PC-9 (cell line): ENCODE data around the gene HYDIN. TPM values are rescaled to one million over a fixed set of nuclear protein-coding genes. Genes with fewer than 3 reads are reported as not detected.

Experiments used
- BruUV-seq: library from RNA; stranded (reverse); fragments of 400-500 nt; replicated peaks from 2 replicates; lab custom pipeline; 2021; lab: Mats Ljungman, UMichigan
- CTCF ChIA-PET: fragments of 300-600 bp; sonication (Branson Sonifier 250); formaldehyde crosslinking; loops from one replicate; lab custom pipeline; 2022; ENCODE audit warnings: antibody characterized with exemption; lab: Charles Lee
- POLR2A ChIA-PET: fragments of 300-600 bp; sonication (Branson Sonifier 250); formaldehyde crosslinking; loops from one replicate; lab custom pipeline; 2022; ENCODE audit warnings: antibody characterized with exemption; ENCODE audit not compliant: unreplicated experiment; lab: Charles Lee
- DNase-seq, 2 experiments: peaks; one replicate each; pipeline versions ENCODE4 v3.0.0 to v3.0.0-alpha.2; 2015 to 2022; ENCODE audit warnings: mixed read lengths in 1 of 2
- H2AFZ ChIP-seq: fragments of 200-600 bp; sonication (generic); 2 replicates; pipeline ENCODE4 v1.8.1; 2017; ENCODE audit warnings: antibody characterized with exemption
- H3F3A ChIP-seq: fragments of 200-600 bp; sonication (generic); 2 replicates; pipeline ENCODE4 v1.8.1; 2017; ENCODE audit warnings: antibody characterized with exemption, mild to moderate bottlenecking, low read depth; ENCODE audit not compliant: insufficient read depth
- H3K27ac ChIP-seq: fragments of 200-600 bp; sonication (generic); 2 replicates; pipeline ENCODE4 v1.6.1; 2016; ENCODE audit warnings: mixed run types
- H3K27me3 ChIP-seq: fragments of 200-600 bp; sonication (generic); 2 replicates; pipeline ENCODE4 v1.6.1; 2016; ENCODE audit warnings: low read depth, mixed run types; ENCODE audit not compliant: insufficient read depth
- H3K36me3 ChIP-seq: fragments of 200-600 bp; sonication (generic); 2 replicates; pipeline ENCODE4 v1.6.1; 2016; ENCODE audit warnings: low read depth, mixed run types
- H3K4me1 ChIP-seq: fragments of 200-600 bp; sonication (generic); replicated peaks from 2 replicates; pipeline ENCODE4 v1.6.1; 2016; ENCODE audit warnings: mixed run types; ENCODE audit not compliant: insufficient read depth
- H3K4me2 ChIP-seq: fragments of 200-600 bp; sonication (generic); 2 replicates; pipeline ENCODE4 v1.6.1; 2017; ENCODE audit warnings: mixed run types
- H3K4me3 ChIP-seq: fragments of 200-600 bp; sonication (generic); 2 replicates; pipeline ENCODE4 v1.6.1; 2016; ENCODE audit warnings: mixed run types
- H3K79me2 ChIP-seq: fragments of 200-600 bp; sonication (generic); 2 replicates; pipeline ENCODE4 v1.6.1; 2017; ENCODE audit warnings: low read depth, mixed run types
- H3K9me2 ChIP-seq: fragments of 200-600 bp; sonication (generic); 2 replicates; pipeline ENCODE4 v1.8.1; 2017; ENCODE audit warnings: mild to moderate bottlenecking; ENCODE audit not compliant: insufficient read depth
- H3K9me3 ChIP-seq: fragments of 200-600 bp; sonication (generic); 2 replicates; pipeline ENCODE4 v1.8.1; 2016; ENCODE audit warnings: low read depth; ENCODE audit not compliant: insufficient read depth
- H4K20me1 ChIP-seq: fragments of 200-600 bp; sonication (generic); 2 replicates; pipeline ENCODE4 v1.8.1; 2017; ENCODE audit not compliant: insufficient read depth
- EZH2 ChIP-seq: fragments of 200-600 bp; sonication (generic); IDR thresholded peaks from 2 replicates; pipeline ENCODE4 v1.8.0; 2017; ENCODE audit warnings: antibody characterized with exemption, low read depth
- intact Hi-C: fragments of 100-400 bp; cut with micrococcal nuclease; formaldehyde crosslinking; loops from one replicate; pipeline ENCODE4 v1.10.0; 2022; ENCODE audit not compliant: unreplicated experiment
- total RNA-seq: library from RNA; stranded (reverse); gene quantifications from 2 replicates; pipeline ENCODE4 v1.2.3, GENCODE V29; 2021
- TF ChIP-seq, protein P1 (sequence below): fragments of 200-600 bp; sonication (generic); conservative IDR thresholded peaks from 2 replicates; pipeline ENCODE4 v1.6.1; 2017; ENCODE audit warnings: mixed run types, antibody characterized with exemption, mild to moderate bottlenecking, moderate library complexity

Gene HYDIN
- total RNA-seq, 1 experiment from 2014 or later, result 31.0 TPM

DNA sequence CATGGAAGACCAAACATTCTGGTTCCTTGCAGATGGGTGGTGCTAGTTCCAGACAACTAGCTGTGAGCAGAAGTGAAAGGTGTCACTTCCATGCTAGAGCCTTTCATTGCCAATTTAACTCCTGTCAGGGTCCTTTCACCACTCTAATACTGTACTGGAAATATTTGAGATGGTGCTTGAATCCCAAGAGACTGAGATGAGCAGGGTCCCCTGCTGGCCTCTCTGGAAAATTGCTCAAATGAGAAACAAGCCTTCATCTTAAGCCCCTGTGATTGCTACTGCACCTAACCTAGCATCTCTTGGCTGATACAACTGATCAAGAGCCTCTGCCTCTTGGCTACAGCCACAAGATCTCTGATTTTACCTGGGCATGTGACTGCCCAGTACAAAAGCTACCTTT, 422.2 kb downstream of the HYDIN start:
- intact Hi-C loops, result no loop called here

DNA sequence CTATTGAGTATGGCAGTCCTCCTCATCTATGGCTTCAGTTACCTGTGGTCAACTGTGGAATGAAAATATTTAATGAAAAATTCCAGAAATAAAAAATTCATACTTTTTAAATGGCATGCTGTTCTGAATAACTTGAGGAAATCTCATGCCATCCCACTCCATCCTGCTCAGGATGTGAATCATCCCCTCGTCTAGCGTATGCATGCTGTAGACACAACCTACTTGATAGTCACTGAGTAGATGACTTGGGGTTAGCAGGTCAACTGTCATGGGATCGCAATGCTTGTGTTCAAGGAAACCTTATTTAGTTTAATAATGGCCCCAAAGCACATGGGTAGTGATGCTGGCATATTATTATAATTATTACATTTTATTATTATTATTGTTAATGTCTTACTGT, 424.7 kb downstream of the HYDIN start:
- no peak overlapping the region for H3K27ac ChIP-seq
- no peaks in the 10 kb centered on the region for H3K9me2 ChIP-seq
- peaks cover 5% of the 10 kb centered on the region; the same call in 1 of the 2 replicates for H3K4me1 ChIP-seq
- CTCF ChIA-PET, result no interaction called here
- H3K4me3 ChIP-seq, result no peak overlapping the region
- H2AFZ ChIP-seq, result no peak overlapping the region
- no TSS peak for BruUV-seq
- no peaks in the 10 kb centered on the region for H4K20me1 ChIP-seq
- H3K36me3 ChIP-seq, result no peaks in the 10 kb centered on the region
- TF ChIP-seq, protein P1, sequence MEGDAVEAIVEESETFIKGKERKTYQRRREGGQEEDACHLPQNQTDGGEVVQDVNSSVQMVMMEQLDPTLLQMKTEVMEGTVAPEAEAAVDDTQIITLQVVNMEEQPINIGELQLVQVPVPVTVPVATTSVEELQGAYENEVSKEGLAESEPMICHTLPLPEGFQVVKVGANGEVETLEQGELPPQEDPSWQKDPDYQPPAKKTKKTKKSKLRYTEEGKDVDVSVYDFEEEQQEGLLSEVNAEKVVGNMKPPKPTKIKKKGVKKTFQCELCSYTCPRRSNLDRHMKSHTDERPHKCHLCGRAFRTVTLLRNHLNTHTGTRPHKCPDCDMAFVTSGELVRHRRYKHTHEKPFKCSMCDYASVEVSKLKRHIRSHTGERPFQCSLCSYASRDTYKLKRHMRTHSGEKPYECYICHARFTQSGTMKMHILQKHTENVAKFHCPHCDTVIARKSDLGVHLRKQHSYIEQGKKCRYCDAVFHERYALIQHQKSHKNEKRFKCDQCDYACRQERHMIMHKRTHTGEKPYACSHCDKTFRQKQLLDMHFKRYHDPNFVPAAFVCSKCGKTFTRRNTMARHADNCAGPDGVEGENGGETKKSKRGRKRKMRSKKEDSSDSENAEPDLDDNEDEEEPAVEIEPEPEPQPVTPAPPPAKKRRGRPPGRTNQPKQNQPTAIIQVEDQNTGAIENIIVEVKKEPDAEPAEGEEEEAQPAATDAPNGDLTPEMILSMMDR, result no peak
- no peak for TF ChIP-seq EZH2
- peaks cover 5% of the 10 kb centered on the region; the same call in 1 of the 2 replicates for H3F3A ChIP-seq
- no peak for DNase-seq
- H3K79me2 ChIP-seq, result no peaks in the 10 kb centered on the region
- POLR2A ChIA-PET, result no interaction called here
- H3K9me3 ChIP-seq, result no peaks in the 10 kb centered on the region
- H3K4me2 ChIP-seq, result no peak overlapping the region
- H3K27me3 ChIP-seq, result no peaks in the 10 kb centered on the region
- intact Hi-C loops, result no loop called here

More for the DNA sequence above, 422.2 kb downstream of the HYDIN start:
- Histone ChIP-seq H4K20me1 (no peaks in the 10 kb centered on the region), H3K36me3 (no peaks in the 10 kb centered on the region), H3F3A (no peaks in the 10 kb centered on the region), H3K9me2 (no peaks in the 10 kb centered on the region), H3K4me1 (no peaks in the 10 kb centered on the region), H3K4me2 (no peak overlapping the region), H3K9me3 (no peaks in the 10 kb centered on the region), H3K79me2 (no peaks in the 10 kb centered on the region), H2AFZ (no peak overlapping the region), H3K27me3 (no peaks in the 10 kb centered on the region), H3K4me3 (no peak overlapping the region), H3K27ac (no peak overlapping the region)
- DNase-seq, result no peak
- TF ChIP-seq, protein P1, result no peak; the same call in 1 of the 2 replicates
- TF ChIP-seq EZH2, result no peak
- no TSS peak for BruUV-seq
- CTCF ChIA-PET, result no interaction called here
- POLR2A ChIA-PET, result interaction anchor here (0.5 kb wide), 1 partner anchor 1028 kb away, joined by 12 read pairs; no protein-coding TSS in a partner anchor

DNA sequence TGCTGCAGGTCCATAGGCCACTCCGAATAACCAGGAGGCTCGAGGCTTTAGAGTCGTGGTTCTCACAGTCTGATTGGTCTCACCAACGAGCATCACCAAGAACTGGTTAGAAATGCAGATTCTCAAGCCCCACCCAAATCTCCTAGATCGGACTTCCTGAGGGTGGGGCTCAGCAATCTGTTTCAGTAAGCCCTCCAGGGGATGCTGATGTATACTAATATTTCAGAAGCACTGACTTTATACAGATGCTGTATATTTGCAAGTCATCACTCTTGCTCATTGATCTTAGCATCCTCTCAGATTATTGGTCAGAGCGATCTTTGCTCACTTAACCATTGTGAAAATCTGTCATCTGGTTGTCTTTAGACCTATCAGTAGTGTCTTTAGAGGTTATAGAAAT, 425.1 kb downstream of the HYDIN start:
- H3K4me1 ChIP-seq, result peaks cover 5% of the 10 kb centered on the region; the same call in 1 of the 2 replicates
- DNase-seq, result no peak
- no peaks in the 10 kb centered on the region for H3K9me3 ChIP-seq
- no peak overlapping the region for H3K4me2 ChIP-seq
- TF ChIP-seq, protein P1, result no peak
- TF ChIP-seq EZH2, result no peak
- no TSS peak for BruUV-seq
- no peak overlapping the region for H3K27ac ChIP-seq
- H3F3A ChIP-seq, result peaks cover 5% of the 10 kb centered on the region; the same call in 1 of the 2 replicates
- no peak overlapping the region for H2AFZ ChIP-seq
- no peaks in the 10 kb centered on the region for H3K9me2 ChIP-seq
- H3K79me2 ChIP-seq, result peaks cover 3% of the 10 kb centered on the region
- CTCF ChIA-PET, result no interaction called here
- POLR2A ChIA-PET, result no interaction called here
- H4K20me1 ChIP-seq, result no peaks in the 10 kb centered on the region
- no peak overlapping the region for H3K4me3 ChIP-seq
- H3K36me3 ChIP-seq, result no peaks in the 10 kb centered on the region
- intact Hi-C loops, result no loop called here
- H3K27me3 ChIP-seq, result no peaks in the 10 kb centered on the region
